ENCODE measurements around the gene GPATCH2L.
A peak's percentile ranks its signal among the peaks of the same experiment; 100 is the strongest.

GPATCH2L gene

GRCh38 chr14:76196980-76197695 lies 45.4 kb downstream of the GPATCH2L start:
- Mint-ChIP-seq H3K27me3 (ENCODE audit: low read depth, poor library complexity) (no peaks in the 10 kb centered on the region), H3K27ac (peak overlapping the region; percentile 30), H3K4me1 (peaks cover 7% of the 10 kb centered on the region), H3K36me3 (ENCODE audit: low read depth) (peaks cover 71% of the 10 kb centered on the region), H3K9me3 (no peaks in the 10 kb centered on the region), H3K4me3 (no peak overlapping the region)
- DNase-seq, result no peak
- TF ChIP-seq, protein P1, sequence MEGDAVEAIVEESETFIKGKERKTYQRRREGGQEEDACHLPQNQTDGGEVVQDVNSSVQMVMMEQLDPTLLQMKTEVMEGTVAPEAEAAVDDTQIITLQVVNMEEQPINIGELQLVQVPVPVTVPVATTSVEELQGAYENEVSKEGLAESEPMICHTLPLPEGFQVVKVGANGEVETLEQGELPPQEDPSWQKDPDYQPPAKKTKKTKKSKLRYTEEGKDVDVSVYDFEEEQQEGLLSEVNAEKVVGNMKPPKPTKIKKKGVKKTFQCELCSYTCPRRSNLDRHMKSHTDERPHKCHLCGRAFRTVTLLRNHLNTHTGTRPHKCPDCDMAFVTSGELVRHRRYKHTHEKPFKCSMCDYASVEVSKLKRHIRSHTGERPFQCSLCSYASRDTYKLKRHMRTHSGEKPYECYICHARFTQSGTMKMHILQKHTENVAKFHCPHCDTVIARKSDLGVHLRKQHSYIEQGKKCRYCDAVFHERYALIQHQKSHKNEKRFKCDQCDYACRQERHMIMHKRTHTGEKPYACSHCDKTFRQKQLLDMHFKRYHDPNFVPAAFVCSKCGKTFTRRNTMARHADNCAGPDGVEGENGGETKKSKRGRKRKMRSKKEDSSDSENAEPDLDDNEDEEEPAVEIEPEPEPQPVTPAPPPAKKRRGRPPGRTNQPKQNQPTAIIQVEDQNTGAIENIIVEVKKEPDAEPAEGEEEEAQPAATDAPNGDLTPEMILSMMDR (IDR thresholded peaks at IDR 0.05), result no peak

DNA sequence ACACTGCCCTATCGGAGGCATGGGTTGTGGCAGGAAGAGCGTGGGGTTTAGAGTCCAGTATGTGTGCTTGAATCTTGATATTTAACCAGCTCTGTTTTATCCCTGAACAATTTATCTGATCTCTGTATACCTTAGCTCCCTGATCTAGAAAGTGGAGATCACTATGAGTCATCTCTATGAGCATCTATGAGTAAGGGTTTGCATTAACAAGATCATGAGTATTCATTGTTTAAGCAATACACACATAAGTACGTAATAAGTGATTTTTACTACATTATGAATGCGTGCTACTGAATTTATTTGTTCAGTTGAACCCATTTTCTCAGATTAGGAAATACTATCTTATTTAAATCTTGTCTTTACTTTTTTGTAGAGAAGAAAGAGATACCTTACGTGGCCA lies 49.4 kb downstream of the GPATCH2L start:
- no peaks in the 10 kb centered on the region for H3K27me3 Mint-ChIP-seq (ENCODE audit: low read depth, poor library complexity)
- no peak overlapping the region for H3K27ac Mint-ChIP-seq
- H3K9me3 Mint-ChIP-seq, result no peaks in the 10 kb centered on the region
- TF ChIP-seq, protein P1 (IDR thresholded peaks at IDR 0.05), result no peak
- H3K36me3 Mint-ChIP-seq (ENCODE audit: low read depth), result peaks cover 65% of the 10 kb centered on the region
- no peak overlapping the region for H3K4me3 Mint-ChIP-seq
- DNase-seq, result no peak
- H3K4me1 Mint-ChIP-seq, result peaks cover 7% of the 10 kb centered on the region

- peaks cover 52% of the 10 kb centered on the region for H3K36me3 Mint-ChIP-seq (ENCODE audit: low read depth)
- H3K27me3 Mint-ChIP-seq (ENCODE audit: low read depth, poor library complexity), result no peaks in the 10 kb centered on the region
- no peaks in the 10 kb centered on the region for H3K9me3 Mint-ChIP-seq
- H3K4me3 Mint-ChIP-seq, result no peak overlapping the region
- TF ChIP-seq, protein P1 (IDR thresholded peaks at IDR 0.05), result no peak
- H3K27ac Mint-ChIP-seq, result no peak overlapping the region
- peaks cover 3% of the 10 kb centered on the region for H3K4me1 Mint-ChIP-seq
- DNase-seq, result no peak
These were observed 51.6 kb downstream of the GPATCH2L start for GRCh38 chr14:76203086-76204001.

DNA sequence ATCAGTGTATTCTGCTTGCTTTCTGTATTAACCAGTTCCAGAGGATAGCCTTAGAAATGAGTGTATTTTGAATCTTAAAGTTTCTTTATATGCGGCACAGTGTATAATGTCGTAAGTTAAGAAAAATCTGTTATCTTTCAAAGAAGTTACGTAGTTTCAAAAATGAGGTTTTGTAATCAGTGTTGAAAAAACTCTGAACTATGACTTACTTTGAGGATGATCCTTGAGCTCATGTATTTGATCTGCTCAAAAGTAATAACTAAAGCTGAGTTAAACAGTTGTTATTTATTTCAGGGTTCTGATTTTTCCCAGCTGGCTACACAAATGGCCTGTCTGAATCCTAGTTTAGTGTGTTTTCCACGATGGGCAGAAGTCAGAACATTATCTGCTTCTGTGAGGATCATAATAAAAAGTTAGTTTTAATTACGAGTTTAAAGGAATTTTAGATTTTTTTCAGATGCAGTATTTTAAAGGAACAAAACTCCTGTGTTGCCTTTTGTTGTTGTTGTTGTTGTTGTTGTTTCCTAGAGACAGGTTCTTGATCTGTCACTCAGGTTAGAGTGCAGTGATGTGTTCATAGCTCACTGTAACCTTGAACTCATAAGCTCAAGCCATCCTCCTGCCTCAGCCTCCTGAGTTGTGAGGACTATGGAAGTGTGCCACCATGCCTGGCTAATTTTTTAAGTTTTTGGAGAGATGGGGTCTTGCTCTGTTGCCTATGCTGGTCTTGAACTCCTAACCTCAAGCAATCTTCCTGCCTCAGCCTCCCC lies 52.9 kb downstream of the GPATCH2L start:
- TF ChIP-seq, protein P1 (IDR thresholded peaks at IDR 0.05), result no peak

DNA sequence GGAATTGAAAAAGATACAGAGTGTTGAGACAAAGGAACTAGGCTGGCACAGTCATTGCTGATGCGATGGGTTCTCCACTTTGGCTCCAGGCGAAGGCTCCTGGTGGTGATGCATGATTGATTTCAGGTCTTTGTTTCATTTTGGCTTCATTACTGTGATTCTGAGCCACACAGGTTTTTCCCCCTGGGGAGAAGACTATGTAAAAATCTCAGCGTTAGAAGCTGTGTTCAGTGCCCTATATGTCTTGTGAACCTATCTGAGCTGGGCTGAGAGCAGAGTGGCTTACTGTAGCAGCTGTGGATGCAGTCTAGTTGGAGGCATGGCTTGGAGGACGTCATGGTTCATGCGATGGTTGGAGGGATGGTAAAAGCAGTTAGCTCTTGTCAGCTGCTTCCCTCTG lies 54.0 kb downstream of the GPATCH2L start:
- peaks cover 7% of the 10 kb centered on the region for H3K4me1 Mint-ChIP-seq
- TF ChIP-seq, protein P1 (IDR thresholded peaks at IDR 0.05), result no peak

More for the DNA sequence above, 52.9 kb downstream of the GPATCH2L start:
- H3K4me1 Mint-ChIP-seq, result peaks cover 7% of the 10 kb centered on the region
- H3K9me3 Mint-ChIP-seq, result no peaks in the 10 kb centered on the region
- no peak overlapping the region for H3K4me3 Mint-ChIP-seq
- no peak overlapping the region for H3K27ac Mint-ChIP-seq
- no peaks in the 10 kb centered on the region for H3K27me3 Mint-ChIP-seq (ENCODE audit: low read depth, poor library complexity)
- peaks cover 41% of the 10 kb centered on the region for H3K36me3 Mint-ChIP-seq (ENCODE audit: low read depth)
- DNase-seq, result no peak

More for the DNA sequence above, 54.0 kb downstream of the GPATCH2L start:
- Mint-ChIP-seq H3K4me3 (no peak overlapping the region), H3K27me3 (ENCODE audit: low read depth, poor library complexity) (no peaks in the 10 kb centered on the region), H3K36me3 (ENCODE audit: low read depth) (peaks cover 31% of the 10 kb centered on the region), H3K27ac (no peak overlapping the region), H3K9me3 (no peaks in the 10 kb centered on the region)
- no peak for DNase-seq
